HG02588 (cell line): ENCODE data around the gene DLL3.

ENCODE experiments used
- ATAC-seq: cut with Tn5 transposase; IDR thresholded peaks from one replicate; pipeline ENCODE4 v1.9.1; 2021; ENCODE audit warnings: mild to moderate bottlenecking, moderate library complexity; ENCODE audit not compliant: unreplicated experiment

DLL3 gene

GRCh38 chr19:39550197-39550596 is 51.5 kb downstream of the DLL3 start:
- ATAC-seq = no peak

- no peak for ATAC-seq
Measured at GRCh38 chr19:39553082-39553652, 54.4 kb downstream of the DLL3 start.

GRCh38 chr19:39554701-39555311 is 56.1 kb downstream of the DLL3 start:
- no peak for ATAC-seq

- ATAC-seq = no peak
Measured at GRCh38 chr19:39555883-39556282, 57.1 kb downstream of the DLL3 start.
